Spleen (tissue), 11 donors: Measurements from ENCODE around the gene PACSIN2. TPM values are rescaled to one million over a fixed set of nuclear protein-coding genes. Genes with fewer than 3 reads are reported as not detected.
A peak's percentile ranks its signal among the peaks of the same experiment; 100 is the strongest.

Experiments
- DNase-seq: peaks from one replicate; pipeline ENCODE4 v3.0.0-alpha.2; 2020
- H3K27ac ChIP-seq, 8 donors: fragments of 200-600 bp; sonication (generic) in 7 of 8; 1 replicate in 4 of 8; 2 replicates in 4 of 8; pipeline versions ENCODE4 v1.5.0 to v1.8.0; 2016 to 2021; ENCODE audit warnings: inconsistent platforms in 4 of 8, mild to moderate bottlenecking in 4 of 8, moderate library complexity in 1 of 8
- H3K27me3 ChIP-seq, 7 donors: fragments of 200-600 bp; sonication (generic) in 6 of 7; replicated peaks in 1 of 7; 1 replicate in 4 of 7; 2 replicates in 3 of 7; pipeline versions ENCODE4 v1.5.0 to v1.8.0; 2016 to 2021; ENCODE audit warnings: inconsistent platforms in 3 of 7, mild to moderate bottlenecking in 1 of 7
- H3K36me3 ChIP-seq, 6 donors: fragments of 200-600 bp; sonication (generic) in 5 of 6; 1 replicate in 4 of 6; 2 replicates in 2 of 6; pipeline versions ENCODE4 v1.5.0 to v1.8.0; 2016 to 2021; ENCODE audit warnings: inconsistent platforms in 2 of 6
- H3K4me1 ChIP-seq, 6 donors: fragments of 200-600 bp; sonication (generic) in 5 of 6; 1 replicate in 3 of 6; 2 replicates in 3 of 6; pipeline versions ENCODE4 v1.5.0 to v1.8.0; 2016 to 2021; ENCODE audit warnings: inconsistent platforms in 3 of 6
- H3K4me3 ChIP-seq, 8 donors: fragments of 200-600 bp; sonication (generic) in 7 of 8; 1 replicate in 4 of 8; 2 replicates in 4 of 8; pipeline versions ENCODE4 v1.5.0 to v1.8.0; 2016 to 2021; ENCODE audit warnings: inconsistent platforms in 4 of 8, mild to moderate bottlenecking in 4 of 8, moderate library complexity in 2 of 8
- H3K9me3 ChIP-seq, 8 donors: fragments of 200-600 bp; sonication (generic) in 7 of 8; 1 replicate in 4 of 8; 2 replicates in 4 of 8; pipeline versions ENCODE4 v1.5.0 to v1.8.0; 2016 to 2021; ENCODE audit warnings: inconsistent platforms in 4 of 8
- POLR2A ChIP-seq, 3 donors: fragments of 450-650 bp; IDR thresholded peaks; one replicate each; pipeline ENCODE4 v1.5.1; 2017; ENCODE audit warnings: antibody characterized with exemption in 3 of 3, mild to moderate bottlenecking in 1 of 3
- POLR2AphosphoS5 ChIP-seq, 3 donors: sonication (generic); formaldehyde crosslinking; IDR thresholded peaks; one replicate each; pipeline ENCODE4 v1.5.1; 2017; ENCODE audit warnings: antibody characterized with exemption in 3 of 3
- WGBS, 5 donors: extraction: QIAGEN DNeasy Blood & Tissue Kit in 3 of 5; methylation state at CpG; one replicate each; pipeline versions ENCODE4 v1.1.5 to v1.1.7; 2013 to 2018; 5-methylcytosine and 5-hydroxymethylcytosine counted together
- intact Hi-C: fragments of 100-400 bp; cut with DNase I; formaldehyde crosslinking; loops from one replicate; pipeline ENCODE4 v1.15.0; 2023; ENCODE audit warnings: low total_unique reads
- polyA plus RNA-seq, 3 donors: library from polyadenylated mRNA; stranded (reverse); fragments of 200-250 nt; gene quantifications; one replicate each; pipeline ENCODE4 v1.2.1, GENCODE V29; 2013
- total RNA-seq, 7 donors: library from RNA; depleted of rRNA in 3 of 7; stranded (reverse); fragments of >200 nt in 3 of 7; fragmentation: NEBNext Ultra II Directional in 4 of 7; extraction: Animal tissue kit (Norgen Biotek cat#: 25700) in 4 of 7; gene quantifications; one replicate each; pipeline versions ENCODE4 v1.1.0 to v1.2.1, GENCODE V29; 2016 to 2021
- TF ChIP-seq, protein P1 (sequence below), 11 experiments: fragments of 200-600 bp in 7 of 11; fragments of 450-650 bp in 4 of 11; sonication (generic) in 4 of 11; IDR thresholded peaks in 8 of 11; conservative IDR thresholded peaks in 3 of 11; 1 replicate in 7 of 11; 2 replicates in 4 of 11; pipeline versions ENCODE4 v1.4.0 to v1.8.0; 2016 to 2021; ENCODE audit warnings: antibody characterized with exemption in 11 of 11, inconsistent platforms in 4 of 11, mild to moderate bottlenecking in 1 of 11
- donor health status: healthy with polysubstance abuse.
- donor health status: DM: no; HTN: no; CAD: no; lungs with moderate emphysema.
- donor health status: DM: no; HTN: no; CAD: no.
- donor health status: Bipolar disorder and iron deficiency.
- donor health status: healthy.
- donor health status: DM: no; HTN: no; CAD: no.
- donor health status: DM: yes; HTN: yes; CAD: no.

Gene PACSIN2
- total and polyA plus RNA-seq, 10 donors: 24.2 to 98.1 (median 64.2) TPM

DNA sequence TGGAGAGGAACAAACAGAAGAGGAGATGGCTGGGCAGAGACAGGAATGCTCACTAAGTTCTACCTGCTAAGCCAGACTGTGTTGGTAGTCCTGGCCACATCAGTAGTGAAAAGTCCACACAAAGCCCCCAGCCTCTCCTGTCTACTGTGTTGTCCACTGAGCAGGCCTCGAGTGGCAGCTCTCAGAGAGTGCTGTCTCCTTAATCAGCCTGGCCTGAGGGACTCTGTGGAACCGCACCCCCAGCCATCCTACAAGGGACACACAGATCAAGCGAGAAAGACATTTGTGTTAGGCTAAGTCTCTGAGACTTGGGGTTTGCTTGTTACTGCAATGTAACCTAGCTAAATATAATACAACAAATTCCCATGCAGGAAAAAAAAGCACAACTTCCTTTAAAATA lies 71.0 kb downstream of the PACSIN2 start:
- Histone ChIP-seq H3K36me3 (peaks cover 0 to 22% (median 0%) of the 10 kb centered on the region in 6 donors), H3K4me1 (peaks cover 17 to 61% (median 40%) of the 10 kb centered on the region in 6 donors), H3K9me3 (no peaks in the 10 kb centered on the region), H3K4me3 (no peak overlapping the region), H3K27me3 (no peaks in the 10 kb centered on the region), H3K27ac (peak overlapping the region in 2 of 8 donors; percentile 26 to 28)
- DNase-seq: no peak
- TF ChIP-seq, protein P1, sequence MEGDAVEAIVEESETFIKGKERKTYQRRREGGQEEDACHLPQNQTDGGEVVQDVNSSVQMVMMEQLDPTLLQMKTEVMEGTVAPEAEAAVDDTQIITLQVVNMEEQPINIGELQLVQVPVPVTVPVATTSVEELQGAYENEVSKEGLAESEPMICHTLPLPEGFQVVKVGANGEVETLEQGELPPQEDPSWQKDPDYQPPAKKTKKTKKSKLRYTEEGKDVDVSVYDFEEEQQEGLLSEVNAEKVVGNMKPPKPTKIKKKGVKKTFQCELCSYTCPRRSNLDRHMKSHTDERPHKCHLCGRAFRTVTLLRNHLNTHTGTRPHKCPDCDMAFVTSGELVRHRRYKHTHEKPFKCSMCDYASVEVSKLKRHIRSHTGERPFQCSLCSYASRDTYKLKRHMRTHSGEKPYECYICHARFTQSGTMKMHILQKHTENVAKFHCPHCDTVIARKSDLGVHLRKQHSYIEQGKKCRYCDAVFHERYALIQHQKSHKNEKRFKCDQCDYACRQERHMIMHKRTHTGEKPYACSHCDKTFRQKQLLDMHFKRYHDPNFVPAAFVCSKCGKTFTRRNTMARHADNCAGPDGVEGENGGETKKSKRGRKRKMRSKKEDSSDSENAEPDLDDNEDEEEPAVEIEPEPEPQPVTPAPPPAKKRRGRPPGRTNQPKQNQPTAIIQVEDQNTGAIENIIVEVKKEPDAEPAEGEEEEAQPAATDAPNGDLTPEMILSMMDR (IDR thresholded peaks at IDR 0.05 in 8 of 11, conservative IDR thresholded peaks at IDR 0.05 in 3 of 11): no peak
- TF ChIP-seq POLR2AphosphoS5 (IDR thresholded peaks at IDR 0.05): no peak
- no peak for TF ChIP-seq POLR2A (IDR thresholded peaks at IDR 0.05)
- 96 to 98% (median 96%) methylated on average over 3 of the region's 3 CpGs for WGBS, 5 donors
- intact Hi-C loops: no loop called here

DNA sequence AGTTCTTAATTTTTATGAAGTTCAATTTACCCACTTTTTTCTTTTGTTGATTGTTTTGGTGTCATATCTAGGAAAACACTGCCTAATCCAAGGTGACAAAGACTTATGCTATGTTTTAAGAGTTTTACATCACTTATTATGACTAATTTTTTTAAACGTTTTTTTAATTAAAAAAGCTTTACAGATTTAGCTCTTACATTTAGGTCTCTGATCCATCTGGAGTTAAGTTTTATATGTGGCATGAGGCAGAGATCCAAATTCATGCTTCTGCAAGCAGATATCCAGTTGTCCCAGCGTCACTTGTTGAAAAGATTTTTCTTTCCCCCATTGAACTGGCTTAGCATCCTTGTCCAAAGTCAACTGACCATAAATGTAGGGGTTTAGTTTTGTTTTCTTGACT lies 72.6 kb downstream of the PACSIN2 start:
- WGBS, 5 donors: 77 to 92% (median 86%) methylated on average over 2 of the region's 2 CpGs
- intact Hi-C loops: no loop called here
- Histone ChIP-seq H3K9me3 (no peaks in the 10 kb centered on the region), H3K4me3 (no peak overlapping the region), H3K27ac (no peak overlapping the region), H3K36me3 (peaks cover 0 to 22% (median 0%) of the 10 kb centered on the region in 6 donors), H3K27me3 (no peaks in the 10 kb centered on the region), H3K4me1 (peaks cover 31 to 61% (median 48%) of the 10 kb centered on the region in 6 donors)
- DNase-seq: no peak
- TF ChIP-seq POLR2AphosphoS5 (IDR thresholded peaks at IDR 0.05) (no peak), POLR2A (IDR thresholded peaks at IDR 0.05) (no peak)
- TF ChIP-seq, protein P1 (IDR thresholded peaks at IDR 0.05 in 8 of 11, conservative IDR thresholded peaks at IDR 0.05 in 3 of 11): no peak

DNA sequence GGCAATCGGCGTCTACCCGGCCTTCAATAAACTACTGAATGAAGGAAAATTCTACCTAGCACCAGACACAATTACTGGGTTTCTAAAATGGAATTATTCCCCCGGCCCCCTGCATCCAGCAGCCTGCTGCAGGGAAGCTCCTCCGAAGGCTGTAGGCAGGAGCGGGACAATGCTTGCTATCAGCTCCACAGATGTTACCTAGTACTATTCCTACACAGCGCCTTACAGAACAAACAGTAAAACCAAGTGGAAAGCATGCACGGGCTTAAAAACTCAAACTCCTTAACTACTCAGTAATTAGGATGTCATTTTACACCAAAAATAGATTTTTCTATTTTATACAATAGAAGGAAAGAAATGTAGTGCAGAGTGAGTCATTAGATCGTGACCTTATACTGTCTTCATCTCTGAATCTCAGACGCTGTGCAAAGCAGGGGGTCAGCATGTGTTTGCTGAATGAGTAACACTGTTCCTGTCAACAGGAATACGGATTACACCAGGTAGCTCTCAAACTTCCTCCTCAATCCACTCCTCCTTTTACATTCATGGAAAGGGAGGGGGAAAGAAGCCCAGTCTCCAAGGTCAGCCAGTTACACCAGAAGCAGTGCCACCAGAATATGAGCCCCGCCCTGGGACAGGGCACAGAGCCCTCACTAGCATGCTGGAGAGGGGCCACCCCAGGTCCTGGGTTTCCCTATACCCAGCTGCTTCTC lies 74.9 kb downstream of the PACSIN2 start:
- DNase-seq: no peak
- intact Hi-C loops: no loop called here
- TF ChIP-seq, protein P1 (IDR thresholded peaks at IDR 0.05 in 8 of 11, conservative IDR thresholded peaks at IDR 0.05 in 3 of 11): no peak
- TF ChIP-seq POLR2A (IDR thresholded peaks at IDR 0.05): no peak
- no peak for TF ChIP-seq POLR2AphosphoS5 (IDR thresholded peaks at IDR 0.05)
- no peaks in the 10 kb centered on the region for H3K27me3 ChIP-seq
- peaks cover 35 to 61% (median 54%) of the 10 kb centered on the region in 6 donors for H3K4me1 ChIP-seq
- no peaks in the 10 kb centered on the region for H3K9me3 ChIP-seq
- peaks cover 0 to 10% (median 0%) of the 10 kb centered on the region in 6 donors for H3K36me3 ChIP-seq
- H3K4me3 ChIP-seq: no peak overlapping the region
- 59 to 80% (median 76%) methylated on average over 12 of the region's 12 CpGs for WGBS, 5 donors
- H3K27ac ChIP-seq: peak overlapping the region in 5 of 8 donors; percentile 4 to 94 (median 79)

DNA sequence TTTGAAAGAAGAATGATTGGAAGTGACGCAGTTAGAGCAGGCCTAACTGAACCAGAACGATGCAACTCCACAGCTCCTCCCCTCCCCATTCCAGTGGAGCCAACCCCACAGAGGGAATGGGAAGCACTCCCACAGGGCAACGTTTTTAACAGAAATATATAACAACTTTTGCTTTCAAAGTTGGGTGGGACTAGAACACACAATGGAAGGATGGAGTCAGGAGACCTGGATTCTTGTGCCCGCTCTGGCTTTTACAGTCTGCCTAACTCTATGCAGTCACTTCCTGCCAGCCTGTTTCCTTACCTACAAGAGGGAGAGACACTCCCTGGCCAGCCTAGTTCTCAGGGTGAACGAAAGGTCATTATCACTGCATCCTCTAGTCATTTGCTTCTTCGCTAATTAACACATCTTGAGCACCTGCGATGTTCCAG lies 75.5 kb downstream of the PACSIN2 start:
- intact Hi-C loops: no loop called here
- peaks cover 0 to 6% (median 0%) of the 10 kb centered on the region in 6 donors for H3K36me3 ChIP-seq
- no peaks in the 10 kb centered on the region for H3K27me3 ChIP-seq
- no peak for DNase-seq
- H3K27ac ChIP-seq: peak overlapping the region in 5 of 8 donors; percentile 4 to 94 (median 79)
- H3K9me3 ChIP-seq: no peaks in the 10 kb centered on the region
- H3K4me3 ChIP-seq: no peak overlapping the region
- 63 to 71% (median 69%) methylated on average over 7 of the region's 7 CpGs for WGBS, 5 donors
- peaks cover 35 to 65% (median 60%) of the 10 kb centered on the region in 6 donors for H3K4me1 ChIP-seq
- TF ChIP-seq, protein P1 (IDR thresholded peaks at IDR 0.05 in 8 of 11, conservative IDR thresholded peaks at IDR 0.05 in 3 of 11): no peak
- no peak for TF ChIP-seq POLR2A (IDR thresholded peaks at IDR 0.05)
- TF ChIP-seq POLR2AphosphoS5 (IDR thresholded peaks at IDR 0.05): no peak
